Measurements from ENCODE around the gene B3GALT5.
"Not testable (repeated sequence)": the region's sequence is repeated elsewhere in the genome, so short reads cannot be mapped to it uniquely, and the experiment has no call there.

Gene B3GALT5

GRCh38 chr21:39685236-39685635 is 72.5 kb downstream of the B3GALT5 start:
- no peak overlapping the region for H3K4me3 ChIP-seq (ENCODE audit: low read depth, low read length)
- no peak for TF ChIP-seq CTCF (IDR thresholded peaks at IDR 0.05; ENCODE audit: low read depth, low read length)

DNA sequence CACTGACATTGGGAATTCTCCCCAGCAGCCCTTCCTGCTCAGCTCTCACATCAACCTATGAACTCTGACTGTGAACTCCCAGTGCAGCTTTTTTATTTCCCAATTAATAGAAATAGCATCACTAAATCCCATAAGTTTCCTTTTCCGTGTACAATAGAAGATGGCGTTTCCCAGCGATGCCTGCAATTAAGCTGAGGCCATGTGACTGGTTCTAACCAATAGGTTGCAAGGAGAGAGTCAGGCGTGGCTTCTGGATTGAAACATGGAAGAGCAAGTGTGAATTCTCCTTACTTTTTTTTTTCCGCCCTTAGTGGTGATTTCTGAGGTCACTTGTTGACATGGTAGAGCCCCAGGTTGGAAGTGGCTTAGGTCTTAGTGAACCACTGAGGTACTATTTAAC is 73.3 kb downstream of the B3GALT5 start:
- no peak overlapping the region for H3K4me3 ChIP-seq (ENCODE audit: low read depth, low read length)
- TF ChIP-seq CTCF (IDR thresholded peaks at IDR 0.05; ENCODE audit: low read depth, low read length), result no peak

DNA sequence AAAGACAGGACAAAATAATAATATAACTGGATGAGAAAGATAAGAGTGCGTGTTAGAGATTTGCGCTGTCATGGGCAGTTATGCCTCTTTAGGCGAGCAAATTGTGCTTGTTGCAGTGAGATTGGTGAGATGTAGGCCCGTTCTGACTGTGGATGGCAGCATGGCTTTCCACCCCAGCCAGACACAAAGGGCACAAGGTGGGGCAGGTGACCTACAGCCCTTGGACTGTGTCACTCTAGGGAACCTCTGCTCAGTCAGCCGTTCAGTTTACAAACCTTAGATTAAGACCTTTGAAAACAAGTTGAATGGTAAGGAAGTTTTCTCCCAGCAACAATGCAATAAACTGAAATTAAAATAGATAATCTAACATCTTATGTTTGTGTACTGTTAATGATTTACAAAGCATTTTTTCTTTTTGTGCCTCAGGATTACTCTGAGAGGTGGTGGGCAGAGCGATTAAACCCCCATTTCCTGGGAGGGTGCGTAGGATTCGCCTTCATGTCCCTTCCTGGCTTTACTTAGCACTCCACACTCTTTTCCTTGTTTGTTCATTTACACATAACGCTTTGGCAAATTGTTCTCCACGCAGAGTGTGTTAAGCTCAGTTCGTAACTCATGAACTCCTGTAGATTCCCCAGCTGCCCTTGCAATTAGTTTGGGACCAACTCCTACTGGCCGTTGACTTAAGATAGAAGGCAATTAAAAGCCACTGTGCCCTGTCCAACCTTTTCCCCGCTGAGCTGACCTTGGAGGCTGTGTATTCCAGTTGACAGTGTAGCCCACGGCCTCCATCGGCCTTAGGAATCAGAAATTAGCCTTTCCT is 74.1 kb downstream of the B3GALT5 start:
- H3K4me3 ChIP-seq (ENCODE audit: low read depth, low read length), result no peak overlapping the region
- no peak for TF ChIP-seq CTCF (IDR thresholded peaks at IDR 0.05; ENCODE audit: low read depth, low read length)

DNA sequence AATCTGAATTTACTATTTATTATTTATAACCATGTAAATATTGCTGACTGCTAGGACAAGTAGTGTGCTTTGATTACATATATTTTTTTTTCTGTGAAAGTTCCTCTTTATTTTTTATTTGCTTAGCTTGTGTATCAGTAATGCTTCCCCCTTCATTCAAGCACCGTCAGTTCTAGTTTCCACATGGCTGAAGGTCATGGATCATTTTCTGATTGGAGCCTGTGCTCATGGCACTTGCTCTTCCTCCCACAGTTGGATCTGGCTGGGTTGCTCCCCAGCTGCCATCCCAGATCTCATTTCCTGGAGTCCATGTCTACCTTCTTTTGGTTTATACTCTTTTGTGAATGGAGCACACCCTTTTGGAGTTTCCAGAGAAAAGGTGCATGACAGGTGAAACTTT is 75.3 kb downstream of the B3GALT5 start:
- TF ChIP-seq CTCF (IDR thresholded peaks at IDR 0.05; ENCODE audit: low read depth, low read length), result no peak
- no peak overlapping the region for H3K4me3 ChIP-seq (ENCODE audit: low read depth, low read length)

GRCh38 chr21:39689860-39690259 is 77.1 kb downstream of the B3GALT5 start:
- not testable (repeated sequence) for H3K4me3 ChIP-seq (ENCODE audit: low read depth, low read length)

DNA sequence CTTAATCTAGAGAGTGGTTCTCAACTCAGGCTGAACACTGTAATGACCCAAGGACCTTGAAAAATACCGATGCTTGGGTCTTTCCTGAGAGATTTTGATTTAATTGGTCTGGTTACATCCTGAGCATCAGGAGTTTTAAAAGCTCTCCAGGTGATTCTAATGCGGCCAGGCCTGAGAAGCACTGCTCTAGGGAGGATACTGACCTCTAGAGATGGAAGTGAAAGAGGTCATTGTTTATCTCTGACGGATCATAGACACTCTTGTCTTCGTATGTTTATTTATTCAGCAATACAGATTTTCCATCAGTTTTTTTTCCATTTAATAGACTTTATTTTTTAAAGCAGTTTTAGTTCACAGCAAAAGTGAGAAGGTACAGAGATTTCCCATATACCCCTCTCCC is 77.7 kb downstream of the B3GALT5 start:
- no peak for TF ChIP-seq CTCF (IDR thresholded peaks at IDR 0.05; ENCODE audit: low read depth, low read length)
- H3K4me3 ChIP-seq (ENCODE audit: low read depth, low read length), result no peak overlapping the region

GRCh38 chr21:39694750-39695149 is 82.0 kb downstream of the B3GALT5 start:
- no peak overlapping the region for H3K4me3 ChIP-seq (ENCODE audit: low read depth, low read length)
- TF ChIP-seq CTCF (IDR thresholded peaks at IDR 0.05; ENCODE audit: low read depth, low read length), result no peak

DNA sequence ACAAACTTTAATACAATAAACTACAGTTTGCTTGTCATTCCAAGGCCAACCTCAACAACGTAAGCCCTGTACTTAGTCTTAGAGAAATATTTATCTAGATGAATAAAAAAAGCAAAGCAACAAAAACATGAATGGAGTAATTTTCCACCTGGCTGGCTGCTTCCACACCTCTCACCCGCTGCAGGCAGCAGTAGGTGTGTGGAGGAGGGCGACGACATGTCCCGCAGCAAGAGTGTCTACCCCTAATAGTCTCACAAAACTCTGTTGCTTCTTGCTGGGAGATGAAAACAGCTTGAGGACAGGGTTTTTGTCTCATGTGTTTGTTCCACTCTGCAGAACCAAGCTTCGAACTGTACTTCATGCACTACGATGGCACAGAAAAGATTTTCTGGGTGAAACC is 83.5 kb downstream of the B3GALT5 start:
- no peak for TF ChIP-seq CTCF (IDR thresholded peaks at IDR 0.05; ENCODE audit: low read depth, low read length)

More for the DNA sequence above, 83.5 kb downstream of the B3GALT5 start:
- no peak overlapping the region for H3K4me3 ChIP-seq (ENCODE audit: low read depth, low read length)
